HG03457 (cell line): ENCODE data around the gene LYPD5.
"Not testable (repeated sequence)": the region's sequence is repeated elsewhere in the genome, so short reads cannot be mapped to it uniquely, and the experiment has no call there.

Experiments used
- ATAC-seq: cut with Tn5 transposase; IDR thresholded peaks from one replicate; pipeline ENCODE4 v1.9.1; 2021; ENCODE audit warnings: moderate number of reproducible peaks; ENCODE audit not compliant: unreplicated experiment

The LYPD5 gene

DNA sequence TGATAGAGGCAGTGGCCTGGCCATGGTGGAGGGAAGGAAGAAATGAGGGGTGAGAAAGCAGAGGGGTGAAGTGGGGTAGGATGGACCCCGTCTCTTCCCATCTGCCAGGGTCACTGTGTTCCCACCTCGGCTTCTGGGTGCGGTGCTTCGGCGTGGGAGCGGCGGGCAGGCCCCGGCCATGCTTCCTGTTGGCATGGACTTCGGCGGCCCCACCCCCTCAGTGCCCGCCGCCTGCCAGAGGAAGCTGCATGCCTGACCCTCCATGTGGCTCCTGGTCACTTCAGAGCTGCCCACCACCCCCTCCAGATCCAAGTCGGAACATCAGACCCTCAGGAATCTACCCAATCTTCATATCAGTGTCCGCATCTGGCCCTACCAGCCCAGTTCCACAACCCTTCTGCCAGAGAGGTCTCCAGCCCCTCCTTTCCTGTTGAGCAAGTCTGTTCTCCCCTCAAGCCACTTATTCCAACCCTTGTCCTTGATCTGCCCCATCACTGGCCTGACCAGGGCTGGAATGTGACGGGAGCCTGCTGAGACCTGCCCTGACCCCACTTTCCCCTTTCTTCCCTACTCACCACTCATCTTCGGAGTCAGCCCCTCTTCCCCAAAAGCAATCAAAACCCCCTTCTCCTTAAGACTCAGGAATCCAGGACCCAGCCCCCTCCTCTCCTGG is 23.0 kb downstream of the LYPD5 start:
- no peak for ATAC-seq

- no peak for ATAC-seq
Measured at GRCh38 chr19:43778651-43779050, 23.6 kb downstream of the LYPD5 start.

DNA sequence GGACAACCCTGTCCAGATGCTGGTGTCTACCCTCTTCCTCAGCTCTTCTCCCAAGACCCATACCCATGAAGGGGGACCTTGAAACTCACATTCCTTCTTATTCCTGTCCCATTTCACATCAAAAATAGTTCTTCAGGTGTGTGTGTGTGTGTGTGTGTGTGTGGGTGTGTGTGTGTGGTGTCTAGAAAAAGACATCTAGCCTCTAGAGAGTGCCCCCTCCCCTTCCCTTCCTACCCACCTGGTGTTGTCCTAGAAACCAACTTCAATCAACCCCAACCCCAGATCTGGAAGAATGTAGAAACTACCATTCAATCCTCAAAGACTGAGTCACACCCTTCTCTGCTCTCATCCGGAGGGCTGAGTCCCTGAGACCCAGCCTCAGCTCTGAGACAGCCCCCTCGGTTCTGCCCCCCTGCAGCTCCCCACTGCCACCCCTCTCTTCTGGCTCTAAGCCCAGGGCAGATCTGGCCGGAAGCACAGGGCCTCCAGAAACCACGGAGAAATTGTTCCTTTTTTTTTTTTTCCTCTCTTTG is 25.0 kb downstream of the LYPD5 start:
- no peak for ATAC-seq

DNA sequence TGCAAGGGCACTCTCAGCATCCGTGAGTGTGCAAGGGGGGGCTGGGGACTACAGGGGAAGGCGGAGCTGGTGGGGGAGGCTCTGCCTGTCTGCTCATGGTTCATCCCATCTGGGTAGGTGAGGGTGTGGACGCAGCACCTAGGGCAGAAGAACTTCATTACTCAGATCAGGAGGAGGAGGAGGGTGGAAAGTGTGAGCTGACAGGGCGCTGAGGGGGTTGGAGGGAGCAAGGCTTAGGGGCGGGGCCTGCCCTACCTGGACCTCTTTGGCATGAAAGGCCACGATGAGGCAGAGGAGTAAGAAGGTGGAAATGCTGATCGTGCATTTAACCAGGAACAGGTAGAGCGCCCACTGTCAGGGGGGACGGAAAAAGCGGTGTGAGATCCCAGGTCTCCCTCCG is 26.0 kb downstream of the LYPD5 start:
- ATAC-seq, result no peak

GRCh38 chr19:43775299-43775890 is 26.9 kb downstream of the LYPD5 start:
- ATAC-seq, result no peak

DNA sequence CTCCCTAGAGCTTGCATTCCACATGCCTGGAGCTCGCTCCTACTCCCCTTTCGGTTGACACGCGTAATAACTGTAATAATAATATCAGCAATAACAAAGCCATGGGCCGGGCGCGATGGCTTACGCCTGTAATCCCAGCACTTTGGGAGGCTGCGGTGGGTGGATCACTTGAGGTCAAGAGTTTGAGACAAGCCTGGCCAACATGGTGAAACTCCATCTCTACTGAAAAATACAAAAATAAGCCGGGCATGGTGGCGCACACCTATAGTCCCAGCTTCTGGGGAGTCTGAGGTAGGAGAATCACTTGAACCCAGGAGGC is 27.3 kb downstream of the LYPD5 start:
- not testable (repeated sequence) for ATAC-seq

DNA sequence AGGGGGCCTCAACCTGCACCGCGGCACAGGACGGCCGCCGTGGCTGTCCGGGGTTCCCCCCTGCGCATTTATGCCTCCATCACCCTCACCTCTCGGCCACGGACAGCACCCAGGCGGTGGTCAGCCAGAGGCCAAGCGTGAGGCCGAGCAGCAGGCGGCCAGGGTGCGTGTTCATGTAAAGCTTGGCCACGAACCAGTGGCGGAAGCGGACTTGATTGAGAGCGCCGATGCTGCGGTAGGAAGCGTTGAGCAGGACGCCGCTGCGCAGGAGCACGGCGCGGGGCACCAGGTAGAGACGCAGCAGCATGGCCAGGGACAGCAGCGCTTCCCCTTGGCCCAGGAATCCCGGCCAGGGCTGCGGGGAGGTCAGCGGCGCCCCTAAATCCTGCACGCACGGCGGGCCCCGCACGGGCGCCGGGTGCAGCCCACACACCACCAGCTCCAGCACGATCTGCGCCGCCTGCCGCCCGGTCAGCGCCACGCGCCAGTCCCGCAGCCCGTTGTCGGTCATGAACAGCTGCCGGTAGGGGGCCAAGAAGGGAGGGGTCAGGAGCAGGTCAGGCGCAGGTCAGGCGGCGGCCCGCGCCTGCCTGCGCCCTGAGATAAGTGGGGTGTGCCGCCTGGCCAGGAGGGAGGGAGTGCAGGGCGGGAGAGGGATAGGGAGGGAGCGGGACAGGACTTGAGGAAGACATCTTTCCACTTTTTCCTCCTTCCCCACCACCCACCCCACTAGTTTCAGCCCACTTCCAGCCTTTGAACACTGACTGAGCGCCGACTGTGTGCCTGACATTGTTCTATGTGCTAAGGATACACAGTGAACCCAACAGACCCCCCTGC is 27.9 kb downstream of the LYPD5 start:
- no peak for ATAC-seq

GRCh38 chr19:43773725-43774102 is 28.5 kb downstream of the LYPD5 start:
- no peak for ATAC-seq

DNA sequence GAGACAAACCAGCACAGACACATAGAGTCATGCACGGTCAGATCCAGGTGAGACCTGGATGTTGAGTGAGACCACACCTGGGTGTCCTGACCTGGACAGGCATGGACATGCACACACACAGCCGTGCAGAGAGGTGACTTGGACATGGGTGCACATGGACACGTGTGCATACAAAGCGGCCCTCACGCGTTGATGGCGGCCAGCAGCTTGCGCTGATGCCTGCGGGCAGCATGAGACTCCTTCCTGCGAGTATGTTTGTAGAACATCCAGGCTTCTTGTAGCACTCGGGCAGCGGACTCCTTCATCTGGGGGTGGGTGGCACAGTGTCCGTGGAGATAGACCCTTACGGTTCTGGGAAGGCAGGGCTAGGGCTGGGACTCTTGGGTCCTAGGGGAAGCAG is 33.0 kb downstream of the LYPD5 start:
- no peak for ATAC-seq

- no peak for ATAC-seq
Measured at GRCh38 chr19:43768273-43769050, 33.8 kb downstream of the LYPD5 start.

DNA sequence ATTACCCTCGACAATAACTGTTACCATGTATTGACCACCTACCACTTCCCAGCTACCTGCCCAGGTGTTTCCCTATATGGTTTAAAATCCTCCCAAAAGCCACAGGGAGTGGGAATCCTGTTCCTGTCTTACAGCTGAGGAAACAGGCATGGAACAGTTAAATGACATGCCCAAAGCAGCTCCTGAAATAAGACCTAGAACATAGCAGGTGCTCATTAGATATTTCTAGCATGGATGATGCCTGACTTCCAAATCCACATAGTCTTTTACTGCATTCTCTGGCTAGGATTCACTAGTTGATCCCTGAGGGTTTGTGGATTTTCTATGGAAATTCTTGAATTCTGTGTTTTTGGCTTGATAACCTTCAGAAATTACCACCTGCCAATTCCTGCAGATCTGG is 34.4 kb downstream of the LYPD5 start:
- no peak for ATAC-seq

GRCh38 chr19:43767316-43767715 is 34.9 kb downstream of the LYPD5 start:
- no peak for ATAC-seq

DNA sequence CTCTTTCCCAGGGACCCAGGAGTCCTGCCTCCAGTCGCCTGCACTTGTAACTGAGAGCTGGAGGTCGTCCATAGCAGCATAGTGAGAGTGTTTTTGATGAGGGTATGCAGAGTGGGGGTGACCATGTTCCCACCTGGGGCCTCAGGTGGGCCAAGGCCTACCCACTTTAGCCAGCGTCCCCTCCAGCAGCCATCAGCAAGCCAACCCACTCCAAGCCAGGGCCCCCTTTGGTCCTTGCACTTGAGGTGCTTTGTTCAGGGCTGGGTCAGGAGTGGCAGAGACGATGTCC is 35.5 kb downstream of the LYPD5 start:
- no peak for ATAC-seq

- peak; percentile 57 for ATAC-seq
Measured at GRCh38 chr19:43765109-43765876, 37.0 kb downstream of the LYPD5 start.

- not testable (repeated sequence) for ATAC-seq
Measured at GRCh38 chr19:43764684-43765083, 37.6 kb downstream of the LYPD5 start.

GRCh38 chr19:43763473-43763939 is 38.7 kb downstream of the LYPD5 start:
- ATAC-seq, result no peak

DNA sequence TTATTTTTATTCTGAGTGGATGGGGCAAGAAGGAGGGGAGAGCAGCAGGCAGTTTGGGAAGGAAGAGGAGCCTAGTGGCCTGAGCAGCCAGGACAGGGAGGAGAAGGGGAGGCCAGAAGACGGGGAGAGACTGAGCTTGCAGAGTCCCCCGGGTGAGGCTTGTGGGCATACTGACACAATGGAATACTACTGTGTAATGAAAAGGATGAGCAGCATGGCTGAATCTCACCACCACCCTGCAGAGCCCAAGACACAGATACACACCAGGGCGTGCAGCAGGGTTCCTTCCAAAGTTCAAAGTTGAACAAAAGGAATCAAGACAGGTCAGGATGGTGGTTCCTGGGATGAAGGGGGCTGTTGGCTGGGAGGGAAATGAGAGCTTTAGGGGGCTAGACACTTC is 39.4 kb downstream of the LYPD5 start:
- no peak for ATAC-seq

GRCh38 chr19:43760941-43761340 is 41.3 kb downstream of the LYPD5 start:
- ATAC-seq, result no peak

GRCh38 chr19:43759515-43759914 is 42.7 kb downstream of the LYPD5 start:
- ATAC-seq, result no peak

- ATAC-seq, result no peak
Measured at GRCh38 chr19:43755256-43755801, 46.9 kb downstream of the LYPD5 start.
